KOPT-K1 (cell line): Measurements from ENCODE around the gene ZNF438.

ENCODE experiments used
- H3K27ac ChIP-seq: fragments of 200-600 bp; sonication (generic); 2 replicates; pipeline ENCODE4 v1.5.1; 2016; ENCODE audit warnings: antibody characterized with exemption, mild to moderate bottlenecking, low read depth, low read length; ENCODE audit not compliant: poor library complexity, severe bottlenecking
- H3K36me3 ChIP-seq: fragments of 200-600 bp; sonication (generic); 2 replicates; pipeline ENCODE4 v1.5.1; 2017; ENCODE audit warnings: antibody characterized with exemption, mild to moderate bottlenecking, low read length, moderate library complexity; ENCODE audit not compliant: insufficient read depth
- H3K9me3 ChIP-seq: fragments of 200-600 bp; sonication (generic); 2 replicates; pipeline ENCODE4 v1.5.1; 2017; ENCODE audit warnings: antibody characterized with exemption, low read length, mild to moderate bottlenecking; ENCODE audit not compliant: insufficient read depth, poor library complexity, severe bottlenecking

ZNF438 gene

DNA sequence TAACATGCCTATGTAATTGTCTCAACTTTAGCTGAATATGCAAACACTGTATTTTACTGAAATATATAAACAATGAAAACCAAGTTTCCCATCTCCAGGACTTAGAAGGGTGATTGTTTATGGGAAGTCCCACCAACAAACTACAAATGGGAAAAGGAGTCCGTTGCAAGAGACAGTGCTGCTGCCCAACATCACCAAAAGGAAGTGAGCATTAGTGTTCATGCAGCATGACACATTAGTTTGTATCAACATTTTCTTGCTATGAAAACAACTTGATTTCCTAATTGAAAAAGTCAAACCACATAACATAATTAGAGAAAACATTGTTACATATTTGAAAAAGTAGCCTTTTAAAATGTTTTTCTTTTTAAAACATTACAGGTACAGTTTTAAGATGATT is 138.5 kb downstream of the ZNF438 start:
- Histone ChIP-seq H3K9me3 (no peaks in the 10 kb centered on the region), H3K36me3 (no peaks in the 10 kb centered on the region), H3K27ac (no peak overlapping the region)

- no peak overlapping the region for H3K27ac ChIP-seq
- no peaks in the 10 kb centered on the region for H3K9me3 ChIP-seq
- H3K36me3 ChIP-seq = no peaks in the 10 kb centered on the region
These were observed 143.8 kb downstream of the ZNF438 start for GRCh38 chr10:30887839-30888238.

- no peak overlapping the region for H3K27ac ChIP-seq
- H3K9me3 ChIP-seq = no peaks in the 10 kb centered on the region
- no peaks in the 10 kb centered on the region for H3K36me3 ChIP-seq
These were observed 146.2 kb downstream of the ZNF438 start for GRCh38 chr10:30885423-30885822.

- no peaks in the 10 kb centered on the region for H3K9me3 ChIP-seq
- no peak overlapping the region for H3K27ac ChIP-seq
- H3K36me3 ChIP-seq = no peaks in the 10 kb centered on the region
These were observed 147.9 kb downstream of the ZNF438 start for GRCh38 chr10:30883751-30884150.

DNA sequence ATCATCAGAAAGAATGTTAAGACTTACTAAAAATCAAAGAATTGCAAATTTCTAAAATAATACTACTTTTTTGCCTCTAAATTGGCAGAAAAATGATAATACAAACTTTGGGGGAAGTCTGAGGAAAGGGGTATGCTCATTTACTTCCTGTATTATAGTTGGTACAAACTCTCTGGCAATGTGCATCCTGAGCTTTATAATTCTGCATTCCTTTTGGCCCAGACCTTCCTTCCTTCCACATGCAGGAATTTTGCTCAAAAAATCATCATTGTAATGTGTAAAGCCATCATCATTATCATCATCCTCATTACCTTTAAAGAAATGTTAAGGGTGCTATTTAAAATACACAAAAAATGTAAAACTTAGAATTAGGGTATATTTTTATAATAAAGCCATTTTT is 148.5 kb downstream of the ZNF438 start:
- Histone ChIP-seq H3K9me3 (peaks cover 6% of the 10 kb centered on the region), H3K36me3 (no peaks in the 10 kb centered on the region)

DNA sequence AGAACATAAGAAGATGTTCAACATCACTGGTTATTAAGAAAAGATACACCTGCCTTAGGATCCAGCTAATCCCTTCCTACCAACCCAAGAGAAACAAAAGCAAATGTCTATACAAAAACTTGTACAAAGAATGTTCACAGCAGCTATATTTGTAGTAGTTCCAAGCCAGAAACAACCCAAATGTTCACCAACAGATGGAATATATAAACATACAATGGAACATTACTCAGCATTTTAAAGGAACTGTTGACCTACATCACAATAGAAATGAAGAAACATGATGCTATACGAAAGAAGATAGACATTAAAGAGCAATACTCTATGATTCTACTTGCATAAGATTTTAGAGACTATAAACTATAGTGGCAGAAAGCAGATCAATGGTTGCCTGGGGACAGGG is 149.4 kb downstream of the ZNF438 start:
- no peak overlapping the region for H3K27ac ChIP-seq
- no peaks in the 10 kb centered on the region for H3K36me3 ChIP-seq
- H3K9me3 ChIP-seq = peaks cover 7% of the 10 kb centered on the region

More for the DNA sequence above, 148.5 kb downstream of the ZNF438 start:
- no peak overlapping the region for H3K27ac ChIP-seq

GRCh38 chr10:30878920-30879319 is 152.7 kb downstream of the ZNF438 start:
- Histone ChIP-seq H3K27ac (no peak overlapping the region), H3K9me3 (peaks cover 7% of the 10 kb centered on the region), H3K36me3 (no peaks in the 10 kb centered on the region)

- Histone ChIP-seq H3K36me3 (no peaks in the 10 kb centered on the region), H3K9me3 (peaks cover 7% of the 10 kb centered on the region), H3K27ac (no peak overlapping the region)
These were observed 154.6 kb downstream of the ZNF438 start for GRCh38 chr10:30877111-30877510.

GRCh38 chr10:30873411-30873810 is 158.3 kb downstream of the ZNF438 start:
- no peak overlapping the region for H3K27ac ChIP-seq
- H3K9me3 ChIP-seq = peaks cover 4% of the 10 kb centered on the region
- H3K36me3 ChIP-seq = no peaks in the 10 kb centered on the region

- no peak overlapping the region for H3K27ac ChIP-seq
These were observed 160.8 kb downstream of the ZNF438 start for GRCh38 chr10:30870896-30871295.

DNA sequence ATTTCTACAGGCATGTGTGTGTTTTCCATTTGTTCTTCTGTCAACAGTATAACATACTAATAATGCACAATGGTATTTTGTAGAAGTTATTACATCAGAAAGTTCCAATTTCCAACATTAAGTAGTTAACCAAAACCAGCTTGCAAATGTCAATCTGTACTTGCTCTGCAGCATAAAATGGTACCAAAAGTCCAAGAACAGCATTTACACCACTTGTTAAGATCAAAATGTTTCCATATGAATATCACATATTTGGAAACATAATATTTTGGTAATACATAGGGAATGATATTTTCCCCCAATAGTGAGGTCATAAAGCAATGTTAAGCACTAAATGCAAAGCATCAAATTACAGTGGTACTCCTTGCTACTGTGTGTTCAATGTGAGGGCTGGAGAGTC is 162.1 kb downstream of the ZNF438 start:
- Histone ChIP-seq H3K9me3 (no peaks in the 10 kb centered on the region), H3K27ac (no peak overlapping the region), H3K36me3 (no peaks in the 10 kb centered on the region)

More at GRCh38 chr10:30870896-30871295, 160.8 kb downstream of the ZNF438 start:
- no peaks in the 10 kb centered on the region for H3K36me3 ChIP-seq
- H3K9me3 ChIP-seq = no peaks in the 10 kb centered on the region

GRCh38 chr10:30868611-30869010 is 163.1 kb downstream of the ZNF438 start:
- no peak overlapping the region for H3K27ac ChIP-seq
- H3K36me3 ChIP-seq = no peaks in the 10 kb centered on the region
- no peaks in the 10 kb centered on the region for H3K9me3 ChIP-seq

- Histone ChIP-seq H3K9me3 (no peaks in the 10 kb centered on the region), H3K36me3 (no peaks in the 10 kb centered on the region), H3K27ac (no peak overlapping the region)
These were observed 164.8 kb downstream of the ZNF438 start for GRCh38 chr10:30866896-30867295.

GRCh38 chr10:30865141-30865926 is 166.3 kb downstream of the ZNF438 start:
- no peaks in the 10 kb centered on the region for H3K36me3 ChIP-seq
- no peaks in the 10 kb centered on the region for H3K9me3 ChIP-seq
- no peak overlapping the region for H3K27ac ChIP-seq

- H3K27ac ChIP-seq = no peak overlapping the region
- H3K36me3 ChIP-seq = no peaks in the 10 kb centered on the region
- H3K9me3 ChIP-seq = no peaks in the 10 kb centered on the region
These were observed 168.0 kb downstream of the ZNF438 start for GRCh38 chr10:30863516-30864210.

DNA sequence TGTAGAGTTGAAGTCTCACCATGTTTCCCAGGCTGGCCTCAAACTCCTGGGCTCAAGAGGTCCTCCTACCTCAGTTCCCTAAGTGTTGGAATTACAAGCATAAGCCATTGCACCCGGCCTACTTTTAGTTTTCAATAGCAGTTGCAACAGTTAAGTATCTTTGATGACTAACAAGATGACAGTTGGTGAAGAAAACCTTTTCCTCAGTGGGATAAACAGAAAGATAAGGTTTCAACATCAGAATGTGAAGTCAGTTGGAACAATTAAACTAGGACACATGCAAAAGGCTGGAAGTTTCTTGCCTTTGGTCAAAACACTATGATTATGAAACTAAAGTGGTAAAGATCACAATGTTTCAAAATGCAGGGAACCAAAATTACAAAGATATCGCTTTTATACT is 169.2 kb downstream of the ZNF438 start:
- H3K36me3 ChIP-seq = no peaks in the 10 kb centered on the region
- no peak overlapping the region for H3K27ac ChIP-seq
- H3K9me3 ChIP-seq = no peaks in the 10 kb centered on the region
